ENCODE data around the gene CACNA2D3. TPM values are rescaled to one million over a fixed set of nuclear protein-coding genes. Genes with fewer than 3 reads are reported as not detected.

Gene CACNA2D3
- total RNA-seq, 6 donors from 2014 or later = 2.9 to 16.8 (median 4.9) TPM

DNA sequence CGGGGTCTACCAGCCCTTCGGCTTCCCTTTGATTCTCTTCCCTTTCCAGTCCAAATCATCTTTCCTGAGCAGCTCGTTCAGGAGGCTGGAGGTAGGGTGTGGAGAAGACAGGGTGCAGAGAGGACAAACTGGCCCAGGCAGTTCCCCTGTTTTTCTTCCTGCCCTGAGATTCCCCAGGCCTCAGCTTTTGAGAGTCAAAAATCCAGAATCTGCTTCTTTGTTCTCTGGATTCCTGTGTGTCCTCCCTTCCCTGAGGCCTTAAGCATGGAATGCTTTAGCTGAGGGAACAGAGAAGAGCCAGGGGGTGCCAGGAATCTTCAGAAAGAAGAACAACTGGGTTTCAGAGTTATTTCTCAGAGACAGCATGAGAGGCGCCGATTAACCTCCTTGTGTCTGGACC, 832.2 kb downstream of the CACNA2D3 start:
- ATAC-seq (ENCODE audit: low FRiP score in 2 of 2) (no peak), DNase-seq (no peak)
- Histone ChIP-seq H3K27me3 (no peaks in the 10 kb centered on the region), H3K9me3 (no peaks in the 10 kb centered on the region), H3K27ac (no peak overlapping the region), H3K4me3 (no peak overlapping the region), H3K4me1 (no peaks in the 10 kb centered on the region), H3K36me3 (no peaks in the 10 kb centered on the region)
- 73 to 96% methylated on average over 5 of the region's 5 CpGs for WGBS, 2 donors
- TF ChIP-seq POLR2AphosphoS5 (IDR thresholded peaks at IDR 0.05) (no peak), POLR2A (IDR thresholded peaks at IDR 0.05) (no peak), EP300 (IDR thresholded peaks at IDR 0.05) (no peak)
- TF ChIP-seq, protein P1, sequence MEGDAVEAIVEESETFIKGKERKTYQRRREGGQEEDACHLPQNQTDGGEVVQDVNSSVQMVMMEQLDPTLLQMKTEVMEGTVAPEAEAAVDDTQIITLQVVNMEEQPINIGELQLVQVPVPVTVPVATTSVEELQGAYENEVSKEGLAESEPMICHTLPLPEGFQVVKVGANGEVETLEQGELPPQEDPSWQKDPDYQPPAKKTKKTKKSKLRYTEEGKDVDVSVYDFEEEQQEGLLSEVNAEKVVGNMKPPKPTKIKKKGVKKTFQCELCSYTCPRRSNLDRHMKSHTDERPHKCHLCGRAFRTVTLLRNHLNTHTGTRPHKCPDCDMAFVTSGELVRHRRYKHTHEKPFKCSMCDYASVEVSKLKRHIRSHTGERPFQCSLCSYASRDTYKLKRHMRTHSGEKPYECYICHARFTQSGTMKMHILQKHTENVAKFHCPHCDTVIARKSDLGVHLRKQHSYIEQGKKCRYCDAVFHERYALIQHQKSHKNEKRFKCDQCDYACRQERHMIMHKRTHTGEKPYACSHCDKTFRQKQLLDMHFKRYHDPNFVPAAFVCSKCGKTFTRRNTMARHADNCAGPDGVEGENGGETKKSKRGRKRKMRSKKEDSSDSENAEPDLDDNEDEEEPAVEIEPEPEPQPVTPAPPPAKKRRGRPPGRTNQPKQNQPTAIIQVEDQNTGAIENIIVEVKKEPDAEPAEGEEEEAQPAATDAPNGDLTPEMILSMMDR (IDR thresholded peaks at IDR 0.05) = no peak

DNA sequence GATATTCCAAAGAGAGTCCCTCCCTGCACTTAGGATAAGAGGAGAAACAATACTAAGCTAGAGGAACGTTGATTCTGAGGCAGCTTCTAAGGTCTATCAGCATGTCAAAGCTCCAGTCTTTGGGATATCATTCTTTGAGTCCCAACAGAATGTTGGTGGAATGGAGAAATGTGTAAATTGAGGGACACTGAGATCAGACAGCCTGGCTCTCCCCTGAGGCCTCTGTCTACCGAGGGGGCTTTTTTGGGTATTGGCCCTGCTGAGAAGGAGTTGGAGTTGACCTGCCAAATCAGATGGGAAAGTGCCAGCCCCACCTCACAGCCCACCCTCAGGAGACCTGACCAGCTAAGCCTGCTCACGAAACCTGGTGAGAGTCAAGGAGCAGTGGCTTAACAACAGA, 833.1 kb downstream of the CACNA2D3 start:
- 80 to 81% methylated on average over 3 of the region's 3 CpGs for WGBS, 2 donors
- Histone ChIP-seq H3K4me1 (no peaks in the 10 kb centered on the region), H3K9me3 (no peaks in the 10 kb centered on the region), H3K27me3 (no peaks in the 10 kb centered on the region), H3K4me3 (no peak overlapping the region), H3K36me3 (no peaks in the 10 kb centered on the region), H3K27ac (no peak overlapping the region)
- ATAC-seq (ENCODE audit: low FRiP score in 2 of 2) = no peak
- TF ChIP-seq POLR2A (IDR thresholded peaks at IDR 0.05) = no peak
- no peak for DNase-seq

DNA sequence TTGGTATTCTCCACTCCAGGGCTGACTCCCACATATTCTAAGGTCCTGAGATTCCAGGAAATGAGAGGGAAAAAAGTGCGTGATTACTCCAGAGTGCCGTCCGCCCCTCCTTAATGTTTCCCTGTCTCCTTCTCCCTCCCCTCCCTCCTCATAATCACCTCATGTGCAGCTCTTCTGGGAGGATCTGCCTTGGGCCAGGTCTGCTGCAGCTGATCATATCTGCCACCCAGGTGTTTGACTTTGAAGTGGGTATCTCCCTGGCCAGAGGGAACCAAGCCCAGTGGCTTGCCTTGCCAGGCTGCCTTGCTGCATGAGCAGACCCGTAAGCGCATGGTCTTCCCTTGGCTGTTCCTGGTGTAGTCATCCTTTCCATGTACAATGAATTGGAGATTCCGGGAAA, 833.6 kb downstream of the CACNA2D3 start:
- no peak for ATAC-seq (ENCODE audit: low FRiP score in 2 of 2)
- TF ChIP-seq, protein P1 (IDR thresholded peaks at IDR 0.05) = no peak
- TF ChIP-seq POLR2A (IDR thresholded peaks at IDR 0.05) (no peak), EP300 (IDR thresholded peaks at IDR 0.05) (no peak), POLR2AphosphoS5 (IDR thresholded peaks at IDR 0.05) (no peak)
- Histone ChIP-seq H3K4me1 (no peaks in the 10 kb centered on the region), H3K27ac (no peak overlapping the region), H3K4me3 (no peak overlapping the region), H3K9me3 (no peaks in the 10 kb centered on the region), H3K36me3 (no peaks in the 10 kb centered on the region), H3K27me3 (no peaks in the 10 kb centered on the region)
- 91 to 92% methylated on average over 6 of the region's 6 CpGs for WGBS, 2 donors
- no peak for DNase-seq

DNA sequence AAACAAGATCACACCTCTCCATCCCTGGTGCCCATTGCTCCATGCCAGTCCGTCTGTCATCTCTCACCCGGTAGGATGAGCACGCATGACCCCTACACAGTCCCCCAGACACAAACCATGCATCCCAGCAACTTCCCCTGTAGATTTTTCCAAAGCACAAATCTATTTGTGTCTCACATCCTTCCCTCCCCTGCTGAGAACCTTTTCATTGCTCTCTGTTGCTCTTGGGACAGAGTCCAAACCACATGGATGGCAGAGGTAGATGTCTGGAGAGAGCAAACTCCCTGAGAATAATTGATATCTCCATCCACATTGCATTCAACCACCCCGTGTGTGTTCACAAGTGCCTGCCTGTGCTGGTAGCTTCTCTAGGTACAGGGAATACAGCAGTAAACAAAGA, 835.4 kb downstream of the CACNA2D3 start:
- Histone ChIP-seq H3K4me1 (no peaks in the 10 kb centered on the region), H3K27ac (no peak overlapping the region), H3K9me3 (no peaks in the 10 kb centered on the region), H3K27me3 (no peaks in the 10 kb centered on the region), H3K4me3 (no peak overlapping the region), H3K36me3 (no peaks in the 10 kb centered on the region)
- 87 to 90% methylated on average over 4 of the region's 4 CpGs for WGBS, 2 donors
- no peak for DNase-seq
- ATAC-seq (ENCODE audit: low FRiP score in 2 of 2) = no peak
- TF ChIP-seq POLR2A (IDR thresholded peaks at IDR 0.05) = no peak
- no peak for TF ChIP-seq POLR2AphosphoS5 (IDR thresholded peaks at IDR 0.05)
- no peak for TF ChIP-seq EP300 (IDR thresholded peaks at IDR 0.05)
- TF ChIP-seq, protein P1 (IDR thresholded peaks at IDR 0.05) = no peak

DNA sequence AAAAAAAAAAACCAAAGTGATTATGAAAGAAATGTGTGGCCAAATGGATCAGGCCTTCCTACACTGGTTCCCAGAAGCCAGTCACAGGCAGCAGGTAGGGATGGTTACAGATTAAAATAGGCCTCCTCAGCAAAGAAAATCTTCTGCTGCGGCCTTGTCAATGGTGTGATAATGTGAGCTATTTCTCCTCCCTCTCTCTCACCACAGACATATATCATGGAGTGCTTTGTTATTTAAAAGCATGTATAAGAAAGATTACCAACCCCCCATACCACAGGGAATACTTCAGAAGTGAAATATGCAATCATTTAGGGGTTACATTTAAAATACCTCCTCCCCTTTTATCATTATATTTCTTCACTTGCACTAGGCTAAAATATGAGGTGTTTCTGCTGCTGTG, 837.7 kb downstream of the CACNA2D3 start:
- TF ChIP-seq, protein P1 (IDR thresholded peaks at IDR 0.05) = no peak
- no peak for TF ChIP-seq POLR2AphosphoS5 (IDR thresholded peaks at IDR 0.05)
- TF ChIP-seq EP300 (IDR thresholded peaks at IDR 0.05) = no peak
- no peak for TF ChIP-seq POLR2A (IDR thresholded peaks at IDR 0.05)
- no peaks in the 10 kb centered on the region for H3K9me3 ChIP-seq
- H3K4me1 ChIP-seq = no peaks in the 10 kb centered on the region
- 77 to 92% methylated on average over 1 of the region's 1 CpG for WGBS, 2 donors
- ATAC-seq (ENCODE audit: low FRiP score in 2 of 2) = no peak
- H3K27me3 ChIP-seq = no peaks in the 10 kb centered on the region
- H3K4me3 ChIP-seq = no peak overlapping the region
- no peaks in the 10 kb centered on the region for H3K36me3 ChIP-seq
- no peak overlapping the region for H3K27ac ChIP-seq
- DNase-seq = no peak

Data from upper lobe of left lung (tissue), 6 donors.